Tibial nerve (tissue), 4 donors: ENCODE measurements around the gene EFCAB8. TPM values are rescaled to one million over a fixed set of nuclear protein-coding genes. Genes with fewer than 3 reads are reported as not detected.
A peak's percentile ranks its signal among the peaks of the same experiment; 100 is the strongest.

Source experiments
- DNase-seq, 2 donors: peaks; one replicate each; pipeline ENCODE4 v3.0.0-alpha.2; 2019; ENCODE audit warnings: low spot score in 2 of 2
- H3K27ac ChIP-seq, 4 donors: fragments of 200-600 bp; sonication (generic) in 3 of 4; one replicate each; pipeline ENCODE4 v1.5.1; 2017 to 2019; ENCODE audit warnings: mild to moderate bottlenecking in 1 of 4
- H3K27me3 ChIP-seq, 2 donors: fragments of 200-600 bp; sonication (generic) in 1 of 2; one replicate each; pipeline versions ENCODE4 v1.5.1 to v1.6.0; 2017 to 2019
- H3K36me3 ChIP-seq, 3 donors: fragments of 200-600 bp; sonication (generic); one replicate each; pipeline ENCODE4 v1.5.1; 2018 to 2019
- H3K4me1 ChIP-seq, 4 donors: fragments of 200-600 bp; sonication (generic) in 3 of 4; one replicate each; pipeline ENCODE4 v1.5.1; 2017 to 2019
- H3K4me3 ChIP-seq, 4 donors: fragments of 200-600 bp; sonication (generic) in 3 of 4; one replicate each; pipeline ENCODE4 v1.5.1; 2017 to 2019; ENCODE audit warnings: mild to moderate bottlenecking in 1 of 4, moderate library complexity in 1 of 4
- H3K9me3 ChIP-seq, 4 donors: fragments of 200-600 bp; sonication (generic) in 3 of 4; one replicate each; pipeline ENCODE4 v1.5.1; 2017 to 2019
- EP300 ChIP-seq, 2 donors: sonication (generic); formaldehyde crosslinking; IDR thresholded peaks; one replicate each; pipeline ENCODE4 v1.6.1; 2017; ENCODE audit warnings: antibody characterized with exemption in 2 of 2, mild to moderate bottlenecking in 1 of 2
- POLR2A ChIP-seq, 2 donors: fragments of 450-650 bp; IDR thresholded peaks; one replicate each; pipeline ENCODE4 v1.6.1; 2017; ENCODE audit warnings: antibody characterized with exemption in 2 of 2, mild to moderate bottlenecking in 2 of 2, moderate library complexity in 2 of 2
- WGBS, 2 donors: methylation state at CpG; one replicate each; pipeline ENCODE4 v1.1.5; 2018; 5-methylcytosine and 5-hydroxymethylcytosine counted together
- total RNA-seq, 4 donors: library from RNA; depleted of rRNA; stranded (reverse); fragments of >200 nt; gene quantifications; one replicate each; pipeline ENCODE4 v1.1.0, GENCODE V29; 2016
- TF ChIP-seq, protein P1 (sequence below), 5 experiments: fragments of 200-600 bp in 3 of 5; fragments of 450-650 bp in 2 of 5; sonication (generic) in 3 of 5; IDR thresholded peaks; one replicate each; pipeline ENCODE4 v1.5.1; 2016 to 2019; ENCODE audit warnings: antibody characterized with exemption in 5 of 5, mild to moderate bottlenecking in 3 of 5, moderate library complexity in 2 of 5

Gene EFCAB8
- total RNA-seq, 4 donors from 2014 or later = 0.30 to 0.87 TPM; not detected in 2

DNA sequence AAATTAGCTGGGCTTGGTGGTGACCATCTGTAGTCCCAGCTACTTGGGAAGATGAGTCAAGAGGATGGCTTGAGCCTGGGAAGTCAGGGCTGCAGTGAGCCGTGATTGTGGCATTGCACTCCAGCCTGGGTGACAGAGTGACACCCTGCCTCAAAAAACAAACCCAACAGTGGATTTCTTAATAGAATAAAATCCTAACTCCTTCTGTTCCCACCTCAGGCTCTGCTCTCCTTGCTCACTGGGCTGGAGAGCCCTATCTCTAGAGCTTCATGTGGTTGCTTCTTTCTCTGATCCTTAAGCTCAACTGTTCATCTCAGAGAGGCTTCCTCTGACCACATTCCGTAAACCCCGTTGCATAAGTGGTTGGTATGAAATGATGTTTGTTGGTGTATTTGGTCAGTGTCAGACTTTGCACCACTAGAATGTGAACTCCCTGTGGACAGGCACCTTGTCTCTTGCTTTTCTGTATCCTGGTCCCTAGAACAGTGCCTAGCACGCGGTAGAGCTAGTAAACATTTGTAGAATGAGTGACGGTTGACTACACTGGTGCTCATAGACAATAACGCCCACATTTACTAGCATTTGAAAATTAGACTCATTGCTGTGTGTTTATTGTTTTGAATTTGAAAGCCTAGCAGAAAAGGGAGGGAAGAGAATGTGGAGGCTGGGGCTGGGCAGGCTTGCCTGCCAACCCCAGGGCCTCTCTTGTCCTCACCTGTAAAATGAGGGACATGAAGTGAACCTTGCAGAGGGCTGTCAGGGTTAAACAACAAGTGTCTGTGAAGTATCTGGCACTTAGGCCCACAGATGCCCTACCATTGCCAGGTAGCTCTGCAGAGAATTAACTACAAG is 34.8 kb upstream of the EFCAB8 start:
- no peak for TF ChIP-seq POLR2A (IDR thresholded peaks at IDR 0.05)
- TF ChIP-seq, protein P1, sequence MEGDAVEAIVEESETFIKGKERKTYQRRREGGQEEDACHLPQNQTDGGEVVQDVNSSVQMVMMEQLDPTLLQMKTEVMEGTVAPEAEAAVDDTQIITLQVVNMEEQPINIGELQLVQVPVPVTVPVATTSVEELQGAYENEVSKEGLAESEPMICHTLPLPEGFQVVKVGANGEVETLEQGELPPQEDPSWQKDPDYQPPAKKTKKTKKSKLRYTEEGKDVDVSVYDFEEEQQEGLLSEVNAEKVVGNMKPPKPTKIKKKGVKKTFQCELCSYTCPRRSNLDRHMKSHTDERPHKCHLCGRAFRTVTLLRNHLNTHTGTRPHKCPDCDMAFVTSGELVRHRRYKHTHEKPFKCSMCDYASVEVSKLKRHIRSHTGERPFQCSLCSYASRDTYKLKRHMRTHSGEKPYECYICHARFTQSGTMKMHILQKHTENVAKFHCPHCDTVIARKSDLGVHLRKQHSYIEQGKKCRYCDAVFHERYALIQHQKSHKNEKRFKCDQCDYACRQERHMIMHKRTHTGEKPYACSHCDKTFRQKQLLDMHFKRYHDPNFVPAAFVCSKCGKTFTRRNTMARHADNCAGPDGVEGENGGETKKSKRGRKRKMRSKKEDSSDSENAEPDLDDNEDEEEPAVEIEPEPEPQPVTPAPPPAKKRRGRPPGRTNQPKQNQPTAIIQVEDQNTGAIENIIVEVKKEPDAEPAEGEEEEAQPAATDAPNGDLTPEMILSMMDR (IDR thresholded peaks at IDR 0.05) = no peak
- TF ChIP-seq EP300 (IDR thresholded peaks at IDR 0.05) = no peak
- Histone ChIP-seq H3K36me3 (peaks cover 0 to 30% (median 5%) of the 10 kb centered on the region in 3 donors), H3K9me3 (no peaks in the 10 kb centered on the region), H3K27me3 (no peaks in the 10 kb centered on the region), H3K4me1 (peaks cover 0 to 61% (median 34%) of the 10 kb centered on the region in 4 donors), H3K4me3 (no peak overlapping the region), H3K27ac (peak overlapping the region in 3 of 4 donors; percentile 36 to 95 (median 88))
- 55 to 61% methylated on average over 7 of the region's 7 CpGs for whole genome bisulfite sequencing, 2 donors
- DNase-seq = no peak

DNA sequence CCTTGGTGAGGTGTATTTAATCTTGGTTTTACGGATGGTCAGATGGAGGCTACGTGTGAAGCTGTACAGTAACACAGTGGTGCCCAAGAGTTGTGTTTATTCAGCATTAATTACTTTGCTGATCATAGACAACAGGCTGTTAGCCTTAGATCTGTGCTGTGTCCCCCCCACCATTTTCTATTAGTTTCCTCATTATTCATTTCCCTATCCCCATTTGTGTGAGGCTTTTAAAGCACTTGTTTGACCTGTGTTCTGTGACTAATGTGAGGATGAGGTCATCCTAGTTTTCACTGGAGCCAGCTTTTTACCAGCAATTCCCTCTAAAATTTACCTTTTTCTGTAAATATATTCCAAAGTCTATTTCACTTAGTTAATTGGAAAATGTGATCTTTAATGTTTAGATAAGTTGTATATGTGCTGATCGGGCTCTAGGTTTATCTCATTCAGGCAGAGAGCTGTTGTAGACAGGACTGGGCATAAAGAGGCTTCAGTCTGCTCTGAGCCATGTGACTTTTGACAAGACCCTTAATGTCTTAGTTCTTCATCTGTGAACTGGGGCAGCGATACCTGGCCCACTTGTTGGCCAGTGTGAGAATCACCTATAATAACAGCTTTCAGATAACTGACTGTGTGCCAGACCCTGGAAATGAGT is 30.6 kb upstream of the EFCAB8 start:
- H3K27ac ChIP-seq = peak overlapping the region in 2 of 4 donors; percentile 11 to 91

DNA sequence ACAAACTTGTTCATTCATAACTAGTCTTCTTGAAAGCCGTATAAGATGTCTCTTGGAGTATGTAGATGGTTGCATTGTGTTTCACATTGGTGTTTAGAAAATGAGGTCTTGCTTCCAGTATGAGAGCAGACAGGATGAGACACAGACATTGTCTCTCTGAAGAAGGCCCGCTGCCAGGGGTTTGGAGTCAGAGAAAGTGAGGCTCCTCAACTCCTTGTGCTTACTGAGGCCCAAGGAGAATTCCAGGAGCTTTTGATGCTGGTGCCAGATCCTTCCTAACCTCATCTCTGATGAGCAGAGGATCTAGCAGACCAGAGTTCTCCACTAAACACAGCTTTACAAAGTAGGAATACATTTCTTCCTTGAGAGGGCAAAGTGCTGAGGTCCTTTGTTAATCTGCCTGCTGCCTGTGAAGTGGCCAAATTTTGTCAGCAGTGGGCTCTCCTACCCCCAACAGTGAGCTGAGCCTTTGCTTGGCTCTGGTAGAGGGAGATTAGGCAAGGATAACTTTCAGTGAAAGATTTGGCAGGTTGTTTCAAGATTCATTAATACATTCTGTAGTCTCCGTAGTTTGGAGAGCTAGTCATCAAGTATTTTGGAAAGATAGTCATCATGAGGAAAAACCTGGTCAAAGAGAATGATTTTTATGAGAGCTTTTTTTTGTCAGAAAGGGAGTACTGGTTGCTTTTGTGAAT is 29.3 kb upstream of the EFCAB8 start:
- Histone ChIP-seq H3K9me3 (no peaks in the 10 kb centered on the region), H3K27ac (peak overlapping the region in 3 of 4 donors; percentile 48 to 91 (median 79)), H3K36me3 (peaks cover 0 to 59% (median 5%) of the 10 kb centered on the region in 3 donors), H3K27me3 (no peaks in the 10 kb centered on the region), H3K4me3 (no peak overlapping the region), H3K4me1 (peaks cover 0 to 43% (median 17%) of the 10 kb centered on the region in 4 donors)
- WGBS, 2 donors = 63 to 65% methylated on average over 3 of the region's 3 CpGs
- DNase-seq = no peak
- TF ChIP-seq, protein P1 (IDR thresholded peaks at IDR 0.05) = no peak
- no peak for TF ChIP-seq EP300 (IDR thresholded peaks at IDR 0.05)
- no peak for TF ChIP-seq POLR2A (IDR thresholded peaks at IDR 0.05)

More for the DNA sequence above, 30.6 kb upstream of the EFCAB8 start:
- Histone ChIP-seq H3K4me3 (no peak overlapping the region), H3K4me1 (peaks cover 0 to 53% (median 23%) of the 10 kb centered on the region in 4 donors), H3K9me3 (no peaks in the 10 kb centered on the region), H3K36me3 (peaks cover 0 to 52% (median 5%) of the 10 kb centered on the region in 3 donors), H3K27me3 (no peaks in the 10 kb centered on the region)
- TF ChIP-seq, protein P1 (IDR thresholded peaks at IDR 0.05) = no peak
- TF ChIP-seq POLR2A (IDR thresholded peaks at IDR 0.05) = no peak
- TF ChIP-seq EP300 (IDR thresholded peaks at IDR 0.05) = no peak
- WGBS, 2 donors = 76 to 80% methylated on average over 4 of the region's 4 CpGs
- DNase-seq = no peak

DNA sequence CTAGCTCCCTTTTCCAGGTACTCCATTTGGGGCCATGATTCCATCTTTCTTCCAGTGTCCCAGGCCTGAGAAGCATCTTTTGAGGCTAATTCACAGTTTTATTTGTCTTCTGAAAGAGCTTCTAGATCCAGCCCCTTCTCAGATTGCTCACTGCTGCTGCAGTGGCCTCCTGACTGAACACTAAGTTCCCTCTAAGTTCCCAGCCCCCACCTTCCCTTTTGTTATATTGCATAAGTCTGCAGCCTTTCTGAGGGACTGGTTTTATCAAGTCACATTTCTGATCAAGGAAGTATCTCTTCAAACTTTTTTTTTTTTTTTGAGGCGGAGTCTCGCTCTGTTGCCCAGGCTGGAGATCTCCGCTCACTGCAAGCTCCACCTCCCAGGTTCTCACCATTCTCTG is 28.3 kb upstream of the EFCAB8 start:
- H3K4me3 ChIP-seq = no peak overlapping the region
- peak in 1 of 2 donors; percentile 64 for DNase-seq
- H3K36me3 ChIP-seq = peaks cover 0 to 60% (median 5%) of the 10 kb centered on the region in 3 donors
- peaks cover 0 to 42% (median 17%) of the 10 kb centered on the region in 4 donors for H3K4me1 ChIP-seq
- no peaks in the 10 kb centered on the region for H3K27me3 ChIP-seq
- TF ChIP-seq, protein P1 (IDR thresholded peaks at IDR 0.05) = no peak
- TF ChIP-seq EP300 (IDR thresholded peaks at IDR 0.05) = peak in 1 of 2 donors; percentile 45
- H3K27ac ChIP-seq = peak overlapping the region in 3 of 4 donors; percentile 48 to 91 (median 79)
- no peaks in the 10 kb centered on the region for H3K9me3 ChIP-seq
- 89 to 94% methylated on average over 3 of the region's 3 CpGs for WGBS, 2 donors
